Activated naive CD4-positive, alpha-beta T cell treated with anti-CD3 and anti-CD28 coated beads, Interleukin-2, amount 50 U/mL, for 72 hours (primary cell): ENCODE data around the gene CAMTA1. TPM values are rescaled to one million over a fixed set of nuclear protein-coding genes. Genes with fewer than 3 reads are reported as not detected.

Source experiments
- ATAC-seq, 2 donors: fragments of 150-1000 bp; cut with Tn5 transposase; 2 replicates each; pipeline ENCODE4 v1.10.0; 2021; ENCODE audit warnings: mild to moderate bottlenecking in 2 of 2, moderate library complexity in 2 of 2
- DNase-seq, 2 donors: peaks; one replicate each; pipeline ENCODE4 v3.0.0; 2021 to 2022; ENCODE audit warnings: low spot score in 2 of 2
- H3K27ac Mint-ChIP-seq, 2 donors: one replicate each; pipeline ENCODE4 v1.8.0; 2022; ENCODE audit warnings: mild to moderate bottlenecking in 2 of 2, mixed read lengths in 2 of 2
- H3K36me3 Mint-ChIP-seq, 2 donors: one replicate each; pipeline ENCODE4 v1.8.0; 2022; ENCODE audit warnings: mixed read lengths in 2 of 2
- H3K9me3 Mint-ChIP-seq, 2 donors: one replicate each; pipeline ENCODE4 v1.8.0; 2022; ENCODE audit warnings: mixed read lengths in 2 of 2
- total RNA-seq, 2 donors: library from RNA; stranded (reverse); gene quantifications; one replicate each; pipeline ENCODE4 v1.2.3, GENCODE V29; 2022

The CAMTA1 gene
- total RNA-seq, 2 donors from 2014 or later = 50.4 to 76.4 TPM

DNA sequence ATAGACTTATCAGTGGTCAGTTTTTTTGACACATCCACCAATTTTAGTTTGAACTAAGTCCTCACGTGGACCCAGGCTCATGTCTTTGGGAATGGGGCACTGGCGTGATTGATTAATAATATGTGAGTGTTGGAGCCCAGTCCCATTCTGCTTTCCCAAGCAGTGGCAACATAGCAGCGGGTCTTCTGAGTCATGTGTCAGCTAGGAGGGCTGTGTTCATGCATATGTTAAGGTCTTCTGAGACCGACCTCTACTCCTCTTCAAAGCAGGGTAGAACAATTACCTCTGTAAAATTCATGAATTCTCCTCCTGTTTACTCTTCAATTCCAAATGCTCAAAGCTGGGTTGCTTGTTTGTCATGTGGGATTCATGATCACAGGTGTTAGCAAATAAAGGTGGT is 291.3 kb downstream of the CAMTA1 start:
- ATAC-seq (no peak), DNase-seq (no peak)
- no peak overlapping the region for H3K27ac Mint-ChIP-seq
- peaks cover 6 to 7% of the 10 kb centered on the region in 2 donors for H3K9me3 Mint-ChIP-seq
- no peaks in the 10 kb centered on the region for H3K36me3 Mint-ChIP-seq

DNA sequence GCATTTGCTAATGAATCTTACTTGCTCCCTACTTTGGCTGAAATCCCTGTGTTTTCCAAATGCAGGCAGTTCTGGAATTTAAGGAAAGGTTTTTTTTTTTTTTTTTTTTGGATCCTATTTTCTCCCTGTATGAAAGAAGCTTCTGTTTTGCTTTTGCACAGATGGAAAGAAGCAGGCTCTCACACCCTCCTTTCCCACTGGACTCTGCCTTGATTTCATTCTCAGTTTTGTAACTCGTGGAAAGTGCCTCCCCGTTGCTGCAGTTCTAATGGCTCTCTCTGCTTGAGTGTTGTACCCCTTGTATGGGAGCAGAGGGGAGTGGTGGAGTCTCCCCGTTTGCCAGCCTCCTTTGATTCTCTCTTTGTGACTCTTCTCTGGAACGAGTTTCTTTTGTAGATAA is 291.9 kb downstream of the CAMTA1 start:
- Mint-ChIP-seq H3K27ac (no peak overlapping the region), H3K9me3 (peaks cover 6 to 7% of the 10 kb centered on the region in 2 donors), H3K36me3 (no peaks in the 10 kb centered on the region)
- ATAC-seq (no peak), DNase-seq (no peak)

DNA sequence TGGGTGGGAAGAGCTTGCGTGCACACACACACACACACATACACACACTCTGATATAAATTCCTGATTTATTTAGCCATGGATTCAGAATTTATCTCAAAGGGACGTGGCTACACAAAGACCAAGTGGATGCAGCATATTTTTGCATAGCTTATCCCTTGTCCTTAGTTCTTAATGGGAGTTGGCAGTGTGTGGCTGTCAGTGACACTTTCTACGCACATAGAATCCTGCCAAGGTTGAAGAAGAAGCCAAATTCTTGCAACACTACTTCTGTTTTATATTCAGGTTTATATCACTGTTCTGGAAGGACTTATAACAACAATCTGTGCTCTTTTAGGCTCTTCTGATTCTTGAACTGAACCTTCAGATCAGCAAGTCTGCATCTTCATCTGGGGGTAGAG is 292.7 kb downstream of the CAMTA1 start:
- DNase-seq (no peak), ATAC-seq (no peak)
- peaks cover 6 to 7% of the 10 kb centered on the region in 2 donors for H3K9me3 Mint-ChIP-seq
- H3K36me3 Mint-ChIP-seq = no peaks in the 10 kb centered on the region
- no peak overlapping the region for H3K27ac Mint-ChIP-seq

DNA sequence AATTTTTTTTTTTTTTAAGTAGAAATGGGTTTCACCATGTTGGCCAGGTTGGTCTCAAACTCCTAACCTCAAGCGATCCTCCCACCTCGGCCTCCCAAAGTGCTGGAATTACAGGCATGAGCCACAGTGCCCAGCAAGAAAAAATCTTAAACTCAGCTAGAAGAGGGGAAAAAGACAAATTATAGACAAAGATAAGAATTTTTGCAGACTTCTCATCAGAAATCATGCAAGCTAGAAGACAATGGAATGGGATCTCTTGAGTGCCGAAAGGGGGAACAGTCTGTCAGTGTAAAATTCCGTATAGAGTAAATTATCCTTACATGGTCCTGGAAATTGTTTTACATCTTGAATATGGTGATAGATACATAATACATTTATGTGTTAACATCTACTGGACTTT is 294.4 kb downstream of the CAMTA1 start:
- no peak for ATAC-seq
- Mint-ChIP-seq H3K36me3 (no peaks in the 10 kb centered on the region), H3K27ac (no peak overlapping the region), H3K9me3 (peaks cover 6 to 7% of the 10 kb centered on the region in 2 donors)
- DNase-seq = no peak

DNA sequence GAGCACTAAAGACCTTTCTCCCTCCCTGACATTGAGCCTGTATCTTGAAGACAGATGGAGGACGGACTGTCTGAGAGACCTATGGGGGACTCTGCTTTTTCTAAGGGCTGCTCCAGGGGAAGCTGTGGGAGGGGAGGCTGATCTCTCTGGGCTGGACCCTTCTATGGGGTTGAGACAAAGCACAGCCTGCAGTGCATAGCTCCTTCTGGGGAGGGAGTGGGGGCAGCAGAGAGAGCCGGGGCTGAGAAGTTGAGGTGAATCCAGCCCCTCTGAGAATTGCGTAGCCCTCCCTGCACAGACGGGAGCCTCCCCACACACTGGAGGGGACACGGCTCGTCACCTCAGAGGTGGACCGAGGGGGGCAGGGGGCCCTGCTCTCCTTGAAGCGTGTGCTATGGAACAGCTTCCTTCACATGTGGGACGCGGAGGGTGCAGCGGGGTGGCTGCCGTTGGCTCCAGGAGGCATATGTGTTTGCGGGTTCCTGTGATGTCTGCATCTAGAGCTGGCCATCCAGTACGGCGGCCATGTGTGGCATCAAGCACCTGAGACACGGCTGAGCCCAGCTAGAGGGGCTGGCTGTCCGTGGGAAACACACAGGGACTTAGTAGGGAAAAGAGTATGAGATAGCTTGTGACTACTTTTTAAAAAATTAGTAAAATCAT is 299.1 kb downstream of the CAMTA1 start:
- H3K27ac Mint-ChIP-seq = no peak overlapping the region
- no peak for ATAC-seq

DNA sequence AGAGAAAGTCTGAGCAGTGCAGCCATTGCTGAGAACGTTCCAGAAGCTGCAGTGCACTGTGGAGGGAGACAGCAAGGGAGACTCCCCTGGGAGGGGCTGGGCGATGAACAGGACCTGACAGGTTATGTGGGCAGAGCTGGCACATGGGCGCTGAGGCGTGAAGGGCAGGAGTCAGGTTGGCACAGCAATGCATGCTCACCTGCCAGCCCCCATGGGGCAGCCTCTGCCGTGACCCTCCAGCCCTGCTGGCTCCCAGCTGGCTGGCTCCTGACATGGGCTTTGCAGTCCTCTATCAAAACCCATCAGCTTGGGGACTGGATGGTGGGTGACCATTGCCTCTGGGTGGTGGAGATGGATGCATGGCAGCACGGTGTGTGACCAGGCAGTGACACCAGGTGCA is 300.3 kb downstream of the CAMTA1 start:
- Mint-ChIP-seq H3K9me3 (peaks cover 0 to 7% of the 10 kb centered on the region in 2 donors), H3K27ac (no peak overlapping the region), H3K36me3 (no peaks in the 10 kb centered on the region)
- no peak for DNase-seq
- ATAC-seq = no peak

More for the DNA sequence above, 299.1 kb downstream of the CAMTA1 start:
- Mint-ChIP-seq H3K9me3 (peaks cover 0 to 7% of the 10 kb centered on the region in 2 donors), H3K36me3 (no peaks in the 10 kb centered on the region)
- DNase-seq = no peak

DNA sequence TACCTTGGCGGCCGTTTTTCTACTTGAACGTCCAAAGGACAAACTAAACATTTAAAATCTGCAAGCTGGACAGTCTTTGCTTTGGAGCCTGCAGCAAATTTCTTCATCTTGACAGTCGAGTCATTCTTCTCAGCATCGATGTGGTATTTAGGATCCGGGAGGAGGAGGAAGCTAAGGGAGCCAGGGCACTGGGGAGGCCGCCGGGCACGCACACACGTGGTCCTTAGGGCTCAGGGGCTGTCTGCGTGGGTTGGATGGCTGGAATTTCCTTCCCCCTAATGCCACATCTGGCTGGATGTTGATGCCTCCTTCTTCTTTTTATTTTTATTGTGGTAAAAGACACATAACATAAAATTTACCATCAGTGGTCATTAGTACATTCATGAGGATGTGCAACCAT is 300.9 kb downstream of the CAMTA1 start:
- no peak for ATAC-seq
- Mint-ChIP-seq H3K27ac (no peak overlapping the region), H3K9me3 (peaks cover 0 to 3% of the 10 kb centered on the region in 2 donors), H3K36me3 (no peaks in the 10 kb centered on the region)
- no peak for DNase-seq

DNA sequence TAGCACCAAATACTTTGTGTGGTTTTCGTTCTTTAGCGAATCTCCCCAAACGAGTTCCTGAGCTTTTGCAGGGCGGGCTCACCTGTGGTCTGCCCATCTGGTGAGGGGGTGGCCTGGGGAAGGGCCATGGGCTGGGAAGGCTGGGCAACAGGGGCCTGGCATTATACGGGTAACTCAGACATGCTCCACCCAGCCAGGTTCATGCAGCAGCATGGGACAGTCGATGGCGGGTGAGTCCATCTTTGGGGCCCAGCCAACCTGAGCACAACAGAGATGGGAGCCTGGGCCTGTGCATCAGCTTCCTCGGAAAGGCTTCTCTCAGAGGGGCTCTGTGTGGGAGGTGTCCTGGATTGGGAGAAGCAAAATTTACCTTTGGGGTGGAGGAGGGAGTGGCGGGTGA is 302.6 kb downstream of the CAMTA1 start:
- Mint-ChIP-seq H3K27ac (no peak overlapping the region), H3K36me3 (no peaks in the 10 kb centered on the region), H3K9me3 (no peaks in the 10 kb centered on the region)
- ATAC-seq (no peak), DNase-seq (no peak)

DNA sequence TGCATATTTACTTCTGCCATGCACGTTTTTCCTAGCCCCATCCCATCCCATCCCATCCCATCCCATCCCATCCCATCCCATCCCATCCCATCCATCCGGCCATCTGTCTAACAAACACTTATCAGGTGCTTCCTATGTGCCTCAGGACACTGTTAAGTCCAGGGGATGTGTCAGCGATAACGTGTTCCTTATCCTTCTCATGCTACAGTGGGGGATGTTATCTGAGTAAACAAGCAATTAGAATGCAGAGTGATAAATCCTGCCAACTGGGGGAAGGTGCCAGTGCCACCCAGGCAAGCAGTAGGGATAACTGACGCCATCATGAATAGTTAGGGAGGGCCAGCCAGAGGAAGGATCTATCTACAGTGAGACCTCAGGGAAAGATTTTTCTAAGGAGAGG is 304.2 kb downstream of the CAMTA1 start:
- DNase-seq (no peak), ATAC-seq (no peak)
- no peak overlapping the region for H3K27ac Mint-ChIP-seq
- H3K36me3 Mint-ChIP-seq = no peaks in the 10 kb centered on the region
- no peaks in the 10 kb centered on the region for H3K9me3 Mint-ChIP-seq

DNA sequence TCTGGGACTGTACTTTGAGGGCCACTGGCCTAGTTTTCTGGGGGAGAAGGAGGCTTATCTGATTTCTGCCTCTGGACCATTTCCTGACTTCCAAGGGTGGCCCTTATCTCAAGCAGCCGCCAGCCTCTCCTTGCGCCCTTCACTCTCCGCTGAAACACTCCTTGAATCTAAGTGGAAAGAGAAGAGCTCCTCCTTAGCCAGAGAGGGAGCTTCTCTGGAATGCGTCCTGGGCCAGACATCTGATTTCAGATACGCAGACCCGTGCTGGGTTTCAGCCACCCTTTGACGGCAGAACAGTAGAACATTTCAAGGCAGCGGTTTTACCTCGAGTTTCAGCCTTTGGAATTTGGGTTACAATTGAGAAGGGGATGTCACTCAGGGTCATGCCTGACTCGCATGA is 308.0 kb downstream of the CAMTA1 start:
- DNase-seq (no peak), ATAC-seq (no peak)
- H3K9me3 Mint-ChIP-seq = no peaks in the 10 kb centered on the region
- H3K27ac Mint-ChIP-seq = no peak overlapping the region
- H3K36me3 Mint-ChIP-seq = no peaks in the 10 kb centered on the region

DNA sequence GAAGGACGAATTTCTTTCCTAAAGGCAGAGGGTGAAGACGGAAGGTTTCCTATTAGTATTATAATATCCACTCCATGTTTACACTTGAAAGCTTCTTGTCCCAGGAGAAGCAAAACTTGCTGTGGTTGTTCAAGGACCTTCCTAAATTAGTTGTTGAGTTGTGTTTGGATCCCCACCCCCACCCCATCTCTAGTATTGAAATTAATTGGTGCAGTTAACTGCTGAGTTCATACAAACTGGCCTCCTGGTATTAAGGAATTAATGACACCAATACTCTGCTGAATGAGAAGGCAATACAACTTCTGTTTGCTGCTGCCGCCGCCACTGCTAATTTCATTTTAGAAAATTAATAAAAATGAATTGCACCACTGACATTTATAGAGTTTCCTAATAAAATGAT is 308.8 kb downstream of the CAMTA1 start:
- ATAC-seq (no peak), DNase-seq (no peak)
- Mint-ChIP-seq H3K27ac (no peak overlapping the region), H3K36me3 (no peaks in the 10 kb centered on the region), H3K9me3 (no peaks in the 10 kb centered on the region)

DNA sequence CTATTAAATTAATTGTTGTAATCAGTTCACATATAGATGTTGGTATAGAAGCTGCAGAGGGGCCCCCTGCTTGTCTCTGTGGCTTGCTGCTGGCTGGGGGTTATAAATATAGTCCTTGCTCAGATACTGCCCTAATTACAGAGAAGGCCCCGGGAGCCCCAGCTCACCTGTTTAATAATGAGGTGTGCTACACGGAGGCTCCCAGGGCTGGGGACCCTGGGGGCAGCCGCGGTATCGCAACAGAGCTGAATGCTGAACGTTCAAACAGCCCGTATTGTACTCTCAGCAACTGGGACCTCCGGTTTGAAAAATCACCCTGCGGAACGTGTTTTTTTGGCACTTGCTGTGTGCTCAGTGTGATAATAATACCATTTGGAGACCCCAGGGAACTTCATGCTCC is 309.3 kb downstream of the CAMTA1 start:
- ATAC-seq = no peak
- Mint-ChIP-seq H3K36me3 (no peaks in the 10 kb centered on the region), H3K9me3 (no peaks in the 10 kb centered on the region), H3K27ac (no peak overlapping the region)
- no peak for DNase-seq

DNA sequence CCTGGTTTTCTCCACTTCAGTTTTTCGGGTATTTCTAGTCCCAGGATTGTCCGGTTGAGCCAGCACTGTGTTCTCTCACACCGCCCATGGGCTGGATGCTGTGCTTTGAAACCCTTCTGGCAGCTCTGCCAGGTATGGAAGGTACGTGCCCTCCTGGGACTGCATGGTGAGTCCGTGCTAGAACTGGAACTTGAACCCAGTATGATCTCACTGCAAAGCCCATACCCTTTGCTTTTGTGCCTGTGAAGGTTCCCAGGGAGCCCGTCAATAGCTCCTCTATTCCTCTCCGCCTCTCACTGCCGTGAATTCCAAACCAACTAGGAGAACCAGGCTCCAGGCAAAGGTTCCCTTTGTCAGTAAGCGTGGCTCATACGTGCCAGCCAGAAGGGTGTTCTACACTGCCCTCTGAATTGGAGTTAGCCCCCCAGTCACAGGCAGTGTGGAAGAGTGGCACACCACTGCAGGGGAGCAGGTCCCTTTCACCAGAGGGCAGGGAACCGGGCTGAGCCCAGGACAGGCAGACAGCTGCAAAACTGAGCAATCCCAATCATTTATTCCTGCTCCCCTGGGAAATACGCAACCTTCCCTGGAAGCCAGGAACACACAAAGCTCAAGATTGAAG is 310.2 kb downstream of the CAMTA1 start:
- Mint-ChIP-seq H3K36me3 (no peaks in the 10 kb centered on the region), H3K27ac (no peak overlapping the region), H3K9me3 (no peaks in the 10 kb centered on the region)
- DNase-seq (no peak), ATAC-seq (no peak)

DNA sequence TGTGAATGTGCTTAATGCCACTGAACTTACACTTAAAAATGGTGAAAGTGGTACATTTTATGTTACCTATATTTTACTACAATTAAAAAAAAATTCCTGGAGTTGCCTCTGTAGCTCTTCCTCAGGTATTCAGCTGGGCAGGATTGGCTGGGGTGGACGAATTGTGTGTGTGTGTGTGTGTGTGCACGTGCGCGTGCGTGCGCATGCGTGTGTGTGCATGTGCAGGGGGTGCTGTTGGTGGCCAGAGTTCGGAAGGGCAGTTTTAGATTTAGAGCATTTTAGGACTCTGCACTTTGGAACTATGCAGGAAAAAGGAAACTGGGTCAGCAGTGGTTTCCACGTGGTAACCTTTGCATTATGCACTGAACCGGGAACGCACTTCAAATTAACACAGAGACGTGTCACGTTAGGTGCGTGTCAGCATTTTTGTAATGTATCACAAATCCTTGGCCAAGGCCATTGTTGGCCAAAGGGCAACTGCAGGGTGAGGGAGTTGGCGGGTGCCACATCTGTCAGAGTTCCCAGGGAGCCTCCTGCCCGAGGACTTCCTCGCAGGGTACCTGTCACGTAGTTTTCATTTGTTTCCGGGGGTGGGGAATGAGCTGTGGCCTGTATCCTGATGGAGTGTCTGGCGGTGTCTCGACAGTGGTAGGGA is 312.8 kb downstream of the CAMTA1 start:
- no peaks in the 10 kb centered on the region for H3K36me3 Mint-ChIP-seq
- ATAC-seq = no peak
- H3K9me3 Mint-ChIP-seq = no peaks in the 10 kb centered on the region
- H3K27ac Mint-ChIP-seq = no peak overlapping the region
- DNase-seq = no peak

DNA sequence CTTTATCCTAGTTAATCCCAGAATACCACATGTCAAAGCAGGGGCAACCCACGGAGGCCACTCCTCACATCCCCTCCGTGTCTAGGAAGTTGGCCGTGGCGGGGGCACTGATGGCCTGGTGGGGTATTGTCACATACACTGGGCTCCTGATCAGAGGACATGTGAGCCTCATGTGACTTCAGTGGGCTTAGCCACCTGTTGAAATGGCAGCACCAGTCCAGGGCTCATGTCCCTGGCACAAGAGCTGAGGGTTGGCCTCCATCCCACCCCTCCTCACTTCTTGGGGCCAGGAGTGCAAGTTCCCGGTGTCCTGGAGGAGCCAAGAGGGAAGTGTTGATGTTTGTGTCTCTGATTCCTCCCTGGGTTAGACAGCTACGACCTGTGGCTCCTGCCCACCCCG is 313.4 kb downstream of the CAMTA1 start:
- Mint-ChIP-seq H3K27ac (no peak overlapping the region), H3K9me3 (no peaks in the 10 kb centered on the region), H3K36me3 (no peaks in the 10 kb centered on the region)
- DNase-seq (no peak), ATAC-seq (no peak)

DNA sequence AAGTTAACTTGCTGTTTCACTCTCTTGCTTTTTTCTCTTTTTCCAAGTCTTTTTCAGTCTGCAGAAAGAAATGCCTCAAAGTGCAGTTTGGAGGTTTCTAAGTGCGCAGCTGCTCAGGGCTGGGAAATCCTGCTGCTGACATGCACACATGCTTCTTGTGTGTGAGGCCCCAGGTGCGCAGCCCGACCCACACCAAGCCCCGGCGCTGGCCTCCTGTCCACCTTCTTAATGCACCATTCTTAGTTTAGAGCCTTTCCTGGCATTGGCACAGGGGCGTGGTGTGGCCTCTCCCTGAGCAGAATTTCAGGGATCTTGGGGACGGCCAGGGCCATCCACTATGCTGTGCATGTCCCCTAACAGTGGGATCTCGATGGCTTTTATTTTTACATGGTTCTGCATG is 315.2 kb downstream of the CAMTA1 start:
- H3K9me3 Mint-ChIP-seq = no peaks in the 10 kb centered on the region
- DNase-seq = no peak
- no peak for ATAC-seq
- no peak overlapping the region for H3K27ac Mint-ChIP-seq
- no peaks in the 10 kb centered on the region for H3K36me3 Mint-ChIP-seq

DNA sequence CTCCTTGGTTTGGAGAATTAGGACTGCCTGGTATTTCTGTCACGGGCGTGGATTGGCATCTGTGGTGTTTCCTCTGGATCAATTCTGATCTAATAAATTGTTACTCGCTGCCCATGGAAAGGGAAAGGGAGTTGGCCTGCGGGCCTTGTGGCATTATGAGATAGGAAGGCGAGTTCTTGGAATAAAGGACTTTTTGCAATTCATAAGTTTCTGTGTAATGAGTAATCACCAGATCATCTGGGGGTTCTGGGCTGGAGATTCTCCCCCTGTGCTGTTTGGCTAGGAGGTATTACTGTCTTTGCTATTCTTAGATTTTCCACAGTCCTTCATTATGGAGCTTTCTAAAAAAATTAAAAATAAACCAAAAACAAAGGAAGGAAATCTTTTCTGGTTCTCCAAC is 315.9 kb downstream of the CAMTA1 start:
- no peaks in the 10 kb centered on the region for H3K36me3 Mint-ChIP-seq
- no peak overlapping the region for H3K27ac Mint-ChIP-seq
- ATAC-seq (no peak), DNase-seq (no peak)
- H3K9me3 Mint-ChIP-seq = no peaks in the 10 kb centered on the region

DNA sequence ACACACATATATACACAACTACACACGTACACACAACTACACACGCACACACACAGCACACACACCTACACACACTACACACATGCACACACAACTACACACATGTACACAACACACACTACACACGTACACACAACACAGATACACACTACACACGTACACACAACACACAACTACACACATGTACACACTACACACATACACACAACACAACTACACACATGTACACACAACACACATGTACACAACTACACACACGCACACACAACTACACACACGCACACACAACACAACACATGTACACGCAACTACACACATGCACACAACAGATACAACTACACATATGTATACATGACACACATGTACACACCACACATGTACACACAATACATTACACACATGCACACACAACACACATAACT is 318.1 kb downstream of the CAMTA1 start:
- no peak for DNase-seq
- no peak for ATAC-seq
- Mint-ChIP-seq H3K36me3 (no peaks in the 10 kb centered on the region), H3K9me3 (no peaks in the 10 kb centered on the region), H3K27ac (no peak overlapping the region)
